COR-L47 (cell line): Measurements from ENCODE around the gene PTCD1.
"Not testable (repeated sequence)": the region's sequence is repeated elsewhere in the genome, so short reads cannot be mapped to it uniquely, and the experiment has no call there.

ENCODE experiments used
- DNase-seq: peaks from one replicate; lab custom pipeline; 2025; lab: John Stamatoyannopoulos, UW

The PTCD1 gene

GRCh38 chr7:99386584-99387238, 51.9 kb downstream of the PTCD1 start:
- DNase-seq, result peak; percentile 10

- DNase-seq, result no peak
These were observed 53.0 kb downstream of the PTCD1 start for GRCh38 chr7:99385564-99385963.

GRCh38 chr7:99384523-99384922, 54.1 kb downstream of the PTCD1 start:
- no peak for DNase-seq

DNA sequence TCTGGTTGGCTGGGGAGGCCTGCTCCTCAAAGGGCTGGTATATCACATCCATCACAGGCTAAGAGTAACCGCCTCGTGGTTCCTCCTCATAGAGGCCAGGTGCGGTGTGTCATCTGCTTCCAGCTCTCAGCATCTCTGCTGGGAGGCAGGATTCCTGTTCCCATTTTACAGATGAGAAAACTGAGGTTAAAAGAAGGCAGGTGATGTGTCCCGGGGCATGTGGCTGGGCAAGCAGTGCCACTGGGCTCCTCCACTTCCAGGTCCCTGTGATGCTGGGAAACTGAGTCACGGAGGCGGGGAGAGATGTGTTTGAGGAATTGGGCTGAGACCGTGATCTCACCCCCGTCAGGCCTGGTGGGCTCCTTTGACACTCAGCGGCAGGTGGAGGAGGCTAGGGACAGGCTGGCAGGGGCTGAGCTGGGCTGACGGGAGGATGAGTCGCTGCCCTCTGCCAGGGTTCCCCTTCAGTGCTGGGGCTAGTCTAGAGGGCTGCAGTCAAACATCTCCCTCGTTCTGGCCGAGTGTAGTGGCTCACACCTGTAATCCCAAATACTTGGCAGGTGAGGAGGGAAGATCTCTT, 54.7 kb downstream of the PTCD1 start:
- no peak for DNase-seq

- DNase-seq, result no peak
These were observed 55.4 kb downstream of the PTCD1 start for GRCh38 chr7:99383203-99383602.

- no peak for DNase-seq
These were observed 56.9 kb downstream of the PTCD1 start for GRCh38 chr7:99381664-99382075.

DNA sequence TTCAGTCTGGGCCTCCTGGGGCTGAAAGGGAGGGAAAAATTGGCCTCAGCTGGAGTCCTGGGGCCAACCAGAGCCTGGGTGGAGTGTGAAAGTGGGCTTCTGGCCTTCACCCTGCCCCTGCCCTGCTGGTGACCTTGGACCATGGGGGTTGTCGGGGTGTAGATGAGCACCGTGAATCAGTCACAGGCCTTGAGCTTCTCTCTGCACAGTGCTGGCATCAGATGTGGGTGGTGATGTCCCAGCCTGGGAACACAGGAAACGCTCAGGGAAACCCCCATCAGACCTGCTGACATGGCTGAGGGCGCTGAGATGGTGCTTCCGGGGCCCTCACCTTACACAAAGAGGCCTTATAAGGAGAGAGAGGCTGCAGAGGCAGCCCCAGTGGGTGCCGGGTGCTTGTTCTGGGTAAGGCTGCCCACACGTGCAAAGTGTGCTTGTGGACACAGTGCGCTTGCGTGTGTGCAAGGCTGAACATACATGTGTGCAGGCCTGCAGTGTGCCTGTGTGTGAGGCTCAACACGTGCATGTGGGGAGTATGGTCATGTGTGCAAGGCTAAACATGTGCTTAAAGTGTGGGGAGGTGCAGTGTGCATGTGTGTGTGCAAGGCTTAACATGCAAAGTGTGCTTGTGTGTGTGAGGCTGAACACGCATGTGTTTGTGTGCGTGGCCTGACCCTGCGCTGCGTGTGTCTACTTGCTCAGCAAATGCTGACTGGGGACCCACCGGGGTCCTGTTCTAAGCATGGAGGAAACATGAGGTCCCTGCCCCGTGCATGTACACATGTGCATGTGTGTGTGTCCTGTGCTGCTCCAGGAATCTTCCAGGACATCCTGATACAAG, 57.6 kb downstream of the PTCD1 start:
- DNase-seq, result no peak

DNA sequence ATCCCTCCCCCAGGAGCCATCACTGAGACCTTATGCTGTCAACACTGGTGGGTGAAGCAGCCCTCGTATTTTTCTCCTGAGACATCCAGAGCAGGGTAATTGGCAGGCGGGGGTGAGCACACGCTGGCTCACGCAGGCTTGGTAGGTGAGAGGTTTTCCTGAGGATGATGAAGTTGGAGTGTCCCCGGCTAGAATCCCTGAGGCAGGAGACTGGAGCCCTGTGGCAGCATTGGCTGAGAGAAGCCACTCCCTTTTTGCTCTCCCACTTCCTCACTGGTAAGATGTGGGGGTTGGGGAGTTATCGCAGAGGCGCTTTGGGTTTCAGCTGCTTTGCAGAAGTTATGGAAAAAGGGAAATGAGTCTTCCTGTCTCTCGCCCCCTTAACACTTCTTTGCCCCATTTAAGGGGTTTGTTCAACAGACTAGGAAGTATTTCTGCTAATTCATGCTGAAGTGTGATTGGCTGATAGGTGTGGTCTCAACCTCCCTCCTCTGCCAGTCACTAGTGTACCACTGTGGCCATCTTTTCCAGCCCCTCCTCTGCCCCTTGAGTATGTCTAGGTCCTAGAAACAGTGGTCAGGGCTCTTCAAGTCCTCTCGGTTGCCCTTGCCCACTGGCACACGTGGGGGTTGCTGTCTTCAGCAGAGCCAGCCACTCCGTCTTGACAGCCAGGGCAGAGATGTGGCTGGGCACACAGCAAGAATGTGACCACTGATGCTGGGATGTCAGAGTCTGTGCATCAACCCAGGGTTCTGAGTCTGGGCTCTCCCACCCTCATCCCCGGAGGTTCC, 58.4 kb downstream of the PTCD1 start:
- no peak for DNase-seq

- not testable (repeated sequence) for DNase-seq
These were observed 58.9 kb downstream of the PTCD1 start for GRCh38 chr7:99379693-99380031.

GRCh38 chr7:99379043-99379577, 59.5 kb downstream of the PTCD1 start:
- DNase-seq, result no peak

- peak; percentile 32 for DNase-seq
These were observed 63.4 kb downstream of the PTCD1 start for GRCh38 chr7:99375070-99375807.

DNA sequence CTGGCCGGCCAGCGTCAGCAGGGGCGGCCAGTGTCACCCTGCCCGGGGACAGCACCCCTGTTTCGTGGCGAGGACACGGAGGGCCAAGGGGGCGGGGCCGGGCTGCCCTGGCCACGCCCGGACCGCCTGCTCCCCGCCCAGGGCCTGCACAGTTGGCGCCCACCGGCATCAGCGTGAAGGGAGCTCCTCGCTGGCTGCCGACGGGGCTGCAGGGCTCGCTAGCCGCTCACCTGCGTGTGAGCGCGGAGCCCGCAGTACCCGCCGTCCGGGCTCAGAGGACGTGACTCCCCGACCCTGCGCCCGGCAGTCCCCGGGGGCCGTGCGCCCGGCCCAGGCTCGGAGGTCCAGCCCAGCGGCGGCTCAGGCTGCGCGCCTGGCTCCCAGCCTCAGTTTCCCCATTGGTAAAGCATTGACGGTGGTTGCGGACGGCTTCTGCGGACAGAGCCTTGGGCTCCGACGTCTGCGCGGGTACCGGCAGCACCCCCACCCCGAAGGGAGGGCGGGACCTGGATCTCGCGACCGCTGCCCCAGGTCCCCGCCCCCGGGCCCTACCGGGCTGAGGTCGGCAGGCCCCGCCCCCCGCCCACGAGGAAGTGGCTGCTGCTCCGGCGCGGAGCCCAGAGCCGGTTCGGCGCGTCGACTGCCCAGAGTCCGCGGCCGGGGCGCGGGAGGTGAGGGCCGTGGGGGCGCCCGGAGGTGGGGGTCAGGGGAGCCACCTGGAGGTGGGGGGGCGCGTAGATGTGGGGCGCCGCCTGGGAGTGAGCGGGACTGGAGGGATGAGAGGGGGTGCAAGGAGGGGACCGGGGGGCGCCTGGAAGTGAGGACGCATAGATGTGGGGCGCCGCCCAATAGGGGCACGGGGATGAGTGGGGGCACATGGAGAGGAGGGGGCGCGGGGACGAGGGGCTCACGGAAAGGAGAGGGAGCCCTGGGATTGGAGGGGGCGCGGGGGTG, 64.2 kb downstream of the PTCD1 start, which contains the start of gene ARPC1B:
TSS of gene ARPC1B (plus strand) at position 620 of the 954 bp plus-strand sequence. CDS start 10,985 bp downstream, outside the sequence.
- peak; percentile 7 for DNase-seq

- DNase-seq, result no peak
These were observed 65.2 kb downstream of the PTCD1 start for GRCh38 chr7:99373091-99374066.

DNA sequence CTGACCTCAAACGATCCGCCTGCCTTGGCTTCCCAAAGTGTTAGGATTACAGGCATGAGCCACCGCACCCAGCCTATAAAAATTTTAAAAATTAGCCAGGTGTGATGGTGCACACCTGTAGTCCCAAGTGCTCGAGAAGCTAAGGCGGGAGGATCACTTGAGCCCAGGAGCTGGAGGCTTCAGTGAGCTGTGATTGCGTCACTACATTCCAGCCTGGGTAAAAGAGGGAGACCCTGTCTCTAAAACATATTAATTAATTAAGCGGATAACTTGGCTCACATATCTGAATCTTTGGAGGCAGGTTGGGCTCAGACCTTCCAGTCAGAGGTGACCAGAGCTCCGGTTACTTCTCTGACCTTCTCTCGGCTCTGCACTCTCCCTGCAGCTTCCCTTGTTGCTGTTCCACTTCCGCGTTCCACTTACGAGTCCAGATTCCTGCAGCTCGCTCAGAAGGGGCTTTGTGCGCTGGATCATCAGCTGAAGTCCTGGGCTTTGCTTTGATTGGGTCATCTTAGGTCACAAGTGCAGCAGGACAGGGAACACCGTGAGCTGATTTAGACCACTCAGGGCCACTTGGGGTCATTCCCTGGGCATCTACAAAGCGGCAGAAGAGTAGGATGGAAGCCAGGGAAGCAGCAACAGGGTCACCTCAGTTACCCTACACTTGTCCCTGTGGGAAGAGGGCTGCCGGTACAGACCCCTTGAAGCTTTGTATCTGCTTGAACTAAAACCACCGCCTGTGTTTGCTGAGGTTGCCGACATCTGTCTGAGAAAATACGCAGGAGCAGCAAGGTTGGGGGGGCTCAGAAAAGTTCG, 66.1 kb downstream of the PTCD1 start:
- DNase-seq, result no peak

- DNase-seq, result no peak
These were observed 67.2 kb downstream of the PTCD1 start for GRCh38 chr7:99371376-99371920.

DNA sequence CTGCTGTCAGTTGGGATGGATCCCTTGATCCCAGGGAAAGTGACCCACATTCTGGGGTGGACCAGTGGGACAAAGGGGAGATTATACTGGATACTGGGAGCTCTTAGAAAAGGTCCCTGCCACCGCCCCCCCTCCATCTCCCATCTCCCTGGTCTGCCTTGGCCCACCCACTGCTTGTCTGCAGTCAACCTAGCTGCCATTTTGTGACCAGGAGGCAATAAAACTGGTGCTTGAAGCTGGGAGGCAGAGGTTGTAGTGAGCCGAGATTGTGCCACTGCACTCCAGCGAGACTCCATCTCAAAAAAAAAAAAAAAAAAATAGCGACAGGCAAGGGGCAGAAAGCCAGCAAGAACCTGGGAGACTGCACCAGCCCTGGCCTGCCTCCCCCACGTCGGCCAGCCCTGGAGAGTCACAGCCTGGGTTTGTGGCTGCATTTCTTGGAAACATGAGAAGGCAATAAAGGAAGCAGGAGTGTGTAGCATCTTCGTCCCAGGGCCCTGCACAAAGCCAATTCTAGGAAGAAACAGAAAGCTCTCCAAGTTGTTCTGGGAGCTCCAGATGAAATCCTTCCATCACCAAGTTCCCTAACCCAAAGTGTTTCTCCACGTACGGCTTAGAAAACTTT, 68.7 kb downstream of the PTCD1 start:
- no peak for DNase-seq

DNA sequence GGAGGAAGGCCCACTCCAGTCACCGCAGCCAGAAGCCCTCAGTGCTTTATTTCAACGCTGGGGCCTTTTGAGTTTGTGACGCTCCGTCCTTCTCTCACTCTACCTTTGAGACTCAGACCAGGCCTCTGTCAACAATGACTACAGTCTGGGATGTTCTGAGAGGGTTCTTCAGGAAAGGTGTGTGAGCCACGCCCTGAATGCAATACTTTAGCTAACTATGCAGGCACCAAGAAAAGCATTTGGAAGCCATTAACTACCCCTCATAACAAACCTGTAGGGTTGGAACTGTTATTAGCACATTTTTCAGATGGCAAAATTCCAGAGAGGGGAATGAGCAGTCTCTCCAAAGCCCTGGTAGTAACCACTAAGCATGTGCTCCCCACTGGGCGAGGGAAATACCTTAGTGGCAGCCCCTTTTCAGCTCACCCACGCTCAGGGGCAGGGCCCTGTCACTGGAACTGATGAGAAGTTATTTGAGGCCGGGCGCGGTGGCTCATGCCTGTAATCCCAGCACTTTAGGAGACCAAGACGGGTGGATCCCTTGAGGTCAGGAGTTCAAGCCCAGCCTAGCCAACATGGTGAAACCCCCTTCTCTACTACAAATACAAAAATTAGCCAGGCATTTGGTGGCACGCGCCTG, 69.7 kb downstream of the PTCD1 start:
- DNase-seq, result no peak
